Prostate gland (tissue), 2 donors: ENCODE data around the gene JAKMIP2. TPM values are rescaled to one million over a fixed set of nuclear protein-coding genes. Genes with fewer than 3 reads are reported as not detected.

ENCODE experiments used
- DNase-seq: peaks from one replicate; pipeline ENCODE4 v3.0.0-alpha.2; 2019; ENCODE audit warnings: low spot score
- H3K27ac ChIP-seq, 2 donors: fragments of 200-600 bp; sonication (generic); 2 replicates each; pipeline ENCODE4 v1.5.1; 2017 to 2019
- H3K27me3 ChIP-seq: fragments of 200-600 bp; sonication (generic); replicated peaks from 2 replicates; pipeline ENCODE4 v1.5.1; 2019; ENCODE audit not compliant: insufficient read depth
- H3K36me3 ChIP-seq, 2 donors: fragments of 200-600 bp; sonication (generic); 1 replicate in 1 of 2; 2 replicates in 1 of 2; pipeline versions ENCODE4 v1.5.1 to v1.8.1; 2017 to 2019
- H3K4me1 ChIP-seq: fragments of 200-600 bp; sonication (generic); replicated peaks from 2 replicates; pipeline ENCODE4 v1.5.1; 2019
- H3K4me3 ChIP-seq, 2 donors: fragments of 200-600 bp; sonication (generic); 2 replicates each; pipeline ENCODE4 v1.5.1; 2017 to 2019
- H3K9me3 ChIP-seq: fragments of 200-600 bp; sonication (generic); 2 replicates; pipeline ENCODE4 v1.5.1; 2017
- CTCF ChIP-seq, 4 experiments: fragments of 200-600 bp in 2 of 4; fragments of 450-650 bp in 2 of 4; sonication (generic) in 2 of 4; IDR thresholded peaks; 1 replicate in 3 of 4; 2 replicates in 1 of 4; pipeline ENCODE4 v1.5.1; 2016 to 2019; ENCODE audit warnings: antibody characterized with exemption in 4 of 4, mild to moderate bottlenecking in 2 of 4, moderate library complexity in 2 of 4
- POLR2A ChIP-seq: fragments of 450-650 bp; IDR thresholded peaks from one replicate; pipeline ENCODE4 v1.6.1; 2016; ENCODE audit warnings: antibody characterized with exemption, mild to moderate bottlenecking
- POLR2AphosphoS5 ChIP-seq: sonication (generic); formaldehyde crosslinking; IDR thresholded peaks from one replicate; pipeline ENCODE4 v1.6.1; 2017; ENCODE audit warnings: antibody characterized with exemption
- WGBS: methylation state at CpG from one replicate; pipeline ENCODE4 v1.1.5; 2018; 5-methylcytosine and 5-hydroxymethylcytosine counted together
- intact Hi-C: fragments of 100-400 bp; cut with DNase I; formaldehyde crosslinking; loops from one replicate; pipeline ENCODE4 v1.14.2; 2022
- total RNA-seq, 2 donors: library from RNA; depleted of rRNA; stranded (reverse); fragments of >200 nt; gene quantifications; one replicate each; pipeline ENCODE4 v1.1.0, GENCODE V29; 2016

JAKMIP2 gene
- total RNA-seq, 2 donors from 2014 or later, result 0.85 to 1.2 TPM

- intact Hi-C loops, result no loop called here
- DNase-seq, result no peak
- TF ChIP-seq POLR2AphosphoS5, result no peak
- TF ChIP-seq POLR2A, result no peak
- no peaks in the 10 kb centered on the region for H3K4me1 ChIP-seq
- H3K36me3 ChIP-seq, result no peaks in the 10 kb centered on the region
- H3K27me3 ChIP-seq, result no peaks in the 10 kb centered on the region
- H3K27ac ChIP-seq, result no peak overlapping the region
- no peaks in the 10 kb centered on the region for H3K9me3 ChIP-seq
- no peak overlapping the region for H3K4me3 ChIP-seq
Observed at GRCh38 chr5:147704544-147704943, 78.0 kb downstream of the JAKMIP2 start.

- Histone ChIP-seq H3K4me1 (no peaks in the 10 kb centered on the region), H3K4me3 (no peak overlapping the region), H3K36me3 (no peaks in the 10 kb centered on the region), H3K9me3 (no peaks in the 10 kb centered on the region), H3K27me3 (no peaks in the 10 kb centered on the region), H3K27ac (no peak overlapping the region)
- no peak for DNase-seq
- no peak for TF ChIP-seq POLR2A
- no peak for TF ChIP-seq CTCF (IDR thresholded peaks at IDR 0.05)
- intact Hi-C loops, result no loop called here
Observed at GRCh38 chr5:147701468-147701867, 81.1 kb downstream of the JAKMIP2 start.

GRCh38 chr5:147699496-147700088 is 82.9 kb downstream of the JAKMIP2 start:
- WGBS, result 98% methylated on average over 3 of the region's 3 CpGs
- Histone ChIP-seq H3K36me3 (no peaks in the 10 kb centered on the region), H3K9me3 (no peaks in the 10 kb centered on the region), H3K4me1 (no peaks in the 10 kb centered on the region), H3K27me3 (no peaks in the 10 kb centered on the region), H3K4me3 (no peak overlapping the region), H3K27ac (no peak overlapping the region)
- TF ChIP-seq CTCF (IDR thresholded peaks at IDR 0.05) (no peak), POLR2A (no peak), POLR2AphosphoS5 (no peak)
- DNase-seq, result no peak
- intact Hi-C loops, result no loop called here

GRCh38 chr5:147697380-147697779 is 85.1 kb downstream of the JAKMIP2 start:
- Histone ChIP-seq H3K27ac (no peak overlapping the region), H3K36me3 (no peaks in the 10 kb centered on the region), H3K9me3 (no peaks in the 10 kb centered on the region), H3K4me1 (no peaks in the 10 kb centered on the region), H3K4me3 (no peak overlapping the region), H3K27me3 (no peaks in the 10 kb centered on the region)
- no peak for DNase-seq
- intact Hi-C loops, result no loop called here
- TF ChIP-seq POLR2AphosphoS5, result no peak
- TF ChIP-seq POLR2A, result no peak
- TF ChIP-seq CTCF (IDR thresholded peaks at IDR 0.05), result no peak

- H3K4me3 ChIP-seq, result no peak overlapping the region
- DNase-seq, result no peak
- WGBS, result 32% methylated on average over 2 of the region's 2 CpGs
- no peaks in the 10 kb centered on the region for H3K4me1 ChIP-seq
- H3K36me3 ChIP-seq, result no peaks in the 10 kb centered on the region
- H3K27me3 ChIP-seq, result no peaks in the 10 kb centered on the region
- intact Hi-C loops, result no loop called here
- TF ChIP-seq POLR2AphosphoS5, result no peak
- no peak for TF ChIP-seq CTCF (IDR thresholded peaks at IDR 0.05)
- TF ChIP-seq POLR2A, result no peak
- no peak overlapping the region for H3K27ac ChIP-seq
- no peaks in the 10 kb centered on the region for H3K9me3 ChIP-seq
Observed at GRCh38 chr5:147694772-147695171, 87.8 kb downstream of the JAKMIP2 start.
